RWPE2 (cell line): ENCODE data around the gene TIMM29.
A peak's percentile ranks its signal among the peaks of the same experiment; 100 is the strongest.

Experiments
- ATAC-seq: fragments of 200-7000 bp; cut with Tn5 transposase; 3 replicates; pipeline ENCODE4 v1.9.1; 2021; ENCODE audit warnings: low read depth
- DNase-seq: peaks from one replicate; pipeline ENCODE4 v3.0.0-alpha.2; 2020; ENCODE audit warnings: low spot score
- H3K27ac ChIP-seq: fragments of 450-650 bp; 2 replicates; pipeline ENCODE4 v1.5.1; 2017; ENCODE audit warnings: mild to moderate bottlenecking; ENCODE audit not compliant: poor library complexity, severe bottlenecking
- H3K27me3 ChIP-seq: fragments of 250-450 bp; sonication (Bioruptor Pico); 2 replicates; pipeline ENCODE4 v1.5.1; 2021; ENCODE audit warnings: mild to moderate bottlenecking, moderate library complexity; ENCODE audit not compliant: insufficient read depth, poor library complexity, severe bottlenecking
- H3K36me3 ChIP-seq: fragments of 250-450 bp; sonication (Bioruptor Pico); 2 replicates; pipeline ENCODE4 v1.5.1; 2020; ENCODE audit warnings: low read depth, mild to moderate bottlenecking, moderate library complexity
- H3K4me1 ChIP-seq: fragments of 250-450 bp; sonication (Bioruptor Pico); 2 replicates; pipeline ENCODE4 v1.5.1; 2021; ENCODE audit warnings: mild to moderate bottlenecking, moderate library complexity; ENCODE audit not compliant: insufficient read depth, poor library complexity, severe bottlenecking
- H3K4me3 ChIP-seq: fragments of 250-450 bp; sonication (Bioruptor Pico); 2 replicates; pipeline ENCODE4 v1.5.1; 2021; ENCODE audit warnings: mild to moderate bottlenecking, moderate library complexity; ENCODE audit not compliant: severe bottlenecking
- H3K9me3 ChIP-seq: fragments of 250-450 bp; sonication (Bioruptor Pico); 2 replicates; pipeline ENCODE4 v1.5.1; 2021; ENCODE audit warnings: mild to moderate bottlenecking, moderate library complexity; ENCODE audit not compliant: severe bottlenecking
- CTCF ChIP-seq: fragments of 450-650 bp; IDR thresholded peaks from one replicate; pipeline ENCODE4 v1.5.1; 2017; ENCODE audit warnings: mild to moderate bottlenecking, moderate library complexity; ENCODE audit not compliant: poor library complexity, severe bottlenecking

TIMM29 gene

DNA sequence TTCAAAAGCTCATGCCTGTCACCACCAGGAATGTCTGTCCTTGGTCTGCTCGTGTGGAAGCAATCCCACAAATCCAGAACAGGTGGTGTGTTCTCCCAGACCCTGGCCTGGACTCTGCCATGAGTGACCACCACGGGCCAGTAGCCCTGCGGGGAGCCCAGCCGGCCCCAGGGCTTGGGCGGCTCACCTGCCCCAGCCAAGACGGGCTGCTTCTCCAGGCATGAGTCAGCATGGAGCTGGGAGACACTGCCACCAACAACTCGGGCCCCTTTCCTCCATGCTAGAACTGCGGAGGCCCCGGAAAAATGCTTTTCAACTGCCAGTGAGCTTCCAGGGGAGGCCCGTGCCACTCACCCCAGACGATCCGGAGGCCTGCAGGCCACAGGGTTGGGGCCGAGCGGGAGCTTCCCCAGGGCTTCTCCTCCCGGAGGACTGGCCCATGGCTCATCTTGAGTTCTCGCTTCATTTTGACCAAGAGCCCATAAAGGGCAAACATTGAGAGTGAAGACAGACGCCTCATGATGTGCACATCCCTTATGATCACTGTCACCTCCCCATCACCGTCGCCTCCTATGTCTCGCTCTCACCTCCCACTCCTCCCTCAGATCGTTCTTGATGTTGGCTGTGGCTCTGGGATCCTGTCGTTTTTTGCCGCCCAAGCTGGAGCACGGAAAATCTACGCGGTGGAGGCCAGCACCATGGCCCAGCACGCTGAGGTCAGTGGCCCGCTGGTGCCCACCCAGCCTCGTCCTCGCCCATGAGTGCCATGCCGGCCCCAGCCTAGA lies 16.8 kb upstream of the TIMM29 start:
- ATAC-seq (no peak), DNase-seq (no peak)
- no peaks in the 10 kb centered on the region for H3K9me3 ChIP-seq
- no peak overlapping the region for H3K4me3 ChIP-seq
- peaks cover 10% of the 10 kb centered on the region for H3K4me1 ChIP-seq
- no peak overlapping the region for H3K27ac ChIP-seq
- no peaks in the 10 kb centered on the region for H3K27me3 ChIP-seq
- H3K36me3 ChIP-seq = peaks cover 41% of the 10 kb centered on the region
- TF ChIP-seq CTCF = no peak

- no peak overlapping the region for H3K27ac ChIP-seq
- DNase-seq (peak; percentile 66), ATAC-seq (no peak)
- H3K9me3 ChIP-seq = no peaks in the 10 kb centered on the region
- peaks cover 10% of the 10 kb centered on the region for H3K4me1 ChIP-seq
- H3K4me3 ChIP-seq = no peak overlapping the region
- no peaks in the 10 kb centered on the region for H3K27me3 ChIP-seq
- peaks cover 44% of the 10 kb centered on the region for H3K36me3 ChIP-seq
- TF ChIP-seq CTCF = no peak
Observed at GRCh38 chr19:10912619-10913018, 16.0 kb upstream of the TIMM29 start.

DNA sequence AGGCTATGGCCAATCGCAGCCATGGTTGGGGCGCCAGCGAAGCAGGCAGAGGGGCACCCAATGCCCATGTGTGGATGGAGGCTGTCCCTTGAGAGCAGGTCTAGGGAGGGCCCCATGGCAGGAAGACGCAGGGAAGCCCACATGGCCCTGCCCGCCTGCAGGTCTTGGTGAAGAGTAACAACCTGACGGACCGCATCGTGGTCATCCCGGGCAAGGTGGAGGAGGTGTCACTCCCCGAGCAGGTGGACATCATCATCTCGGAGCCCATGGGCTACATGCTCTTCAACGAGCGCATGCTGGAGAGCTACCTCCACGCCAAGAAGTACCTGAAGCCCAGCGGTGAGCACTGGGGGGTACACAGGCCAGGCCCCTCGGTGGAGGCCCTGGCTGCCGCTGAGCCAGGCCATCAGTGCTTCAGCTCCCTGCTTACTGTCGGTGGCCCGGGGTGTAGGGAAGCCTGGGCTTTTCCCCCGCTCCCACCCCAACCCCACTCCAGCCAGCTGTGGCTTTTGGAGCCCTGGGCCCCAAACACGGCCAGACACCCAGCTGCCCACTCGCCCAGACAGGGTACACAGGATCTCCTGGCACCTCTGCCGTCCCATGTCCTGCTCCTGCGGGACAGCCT lies 14.8 kb upstream of the TIMM29 start:
- no peak for TF ChIP-seq CTCF
- H3K9me3 ChIP-seq = no peaks in the 10 kb centered on the region
- no peak for DNase-seq
- H3K4me1 ChIP-seq = peaks cover 10% of the 10 kb centered on the region
- ATAC-seq = no peak
- no peaks in the 10 kb centered on the region for H3K27me3 ChIP-seq
- no peak overlapping the region for H3K27ac ChIP-seq
- peaks cover 40% of the 10 kb centered on the region for H3K36me3 ChIP-seq
- H3K4me3 ChIP-seq = no peak overlapping the region

DNA sequence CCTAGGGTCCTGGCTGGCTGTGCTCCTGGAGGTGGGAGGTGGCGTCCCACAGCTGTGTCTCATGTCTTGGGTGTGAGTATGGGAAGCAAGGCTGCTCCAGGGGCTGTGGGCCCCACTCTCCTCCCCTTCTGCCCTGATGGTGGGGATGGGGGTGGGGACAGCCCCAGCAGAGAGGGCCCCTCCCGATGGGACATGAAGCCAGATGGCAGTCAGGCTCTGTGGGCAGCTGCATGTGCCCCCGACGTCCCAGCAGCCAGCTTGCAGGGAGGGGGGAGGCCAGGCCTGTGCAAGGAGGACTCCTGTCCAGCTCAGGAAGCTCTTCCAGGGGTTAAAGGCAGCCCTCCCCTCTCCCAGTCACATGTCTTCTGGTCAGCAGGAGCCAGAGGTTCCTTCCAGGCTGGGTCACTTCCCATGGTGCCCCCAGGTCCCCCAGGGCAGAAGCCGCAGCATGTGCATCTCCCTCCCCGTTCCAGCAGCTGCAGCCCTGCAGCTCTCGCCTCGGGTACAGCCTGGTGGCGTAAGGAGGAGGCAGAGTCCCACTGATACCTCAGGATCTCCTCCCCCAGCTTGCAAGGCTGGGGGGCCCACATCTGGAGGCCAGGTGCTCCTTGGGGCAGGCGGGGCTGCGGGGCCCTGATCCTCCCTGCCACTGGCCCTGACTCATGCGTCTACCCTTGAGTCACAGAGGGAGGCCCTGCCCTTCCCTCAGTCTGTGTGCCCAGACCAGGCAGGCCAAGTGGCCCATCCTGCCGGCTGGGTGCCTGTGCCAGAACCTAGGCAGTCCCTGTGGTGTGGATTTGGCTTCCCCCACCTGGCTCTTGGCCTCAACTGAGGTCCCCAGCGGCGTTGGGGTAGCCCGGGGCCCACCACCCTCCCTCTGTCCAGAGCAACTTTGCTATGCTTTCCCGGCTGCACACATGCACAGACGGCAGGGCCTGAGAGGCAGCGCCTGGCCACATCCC lies 13.2 kb upstream of the TIMM29 start:
- TF ChIP-seq CTCF = peak; percentile 15
- Histone ChIP-seq H3K36me3 (peaks cover 32% of the 10 kb centered on the region), H3K4me1 (peaks cover 10% of the 10 kb centered on the region), H3K27ac (peak overlapping the region; percentile 37), H3K27me3 (no peaks in the 10 kb centered on the region), H3K9me3 (no peaks in the 10 kb centered on the region), H3K4me3 (no peak overlapping the region)
- DNase-seq = peak; percentile 83
- ATAC-seq = peak; percentile 97
